C4-2B (cell line): ENCODE measurements around the gene NPM1.

Experiments used
- CTCF ChIP-seq: fragments of 450-650 bp; conservative IDR thresholded peaks from 2 replicates; pipeline ENCODE4 v1.5.1; 2017; ENCODE audit warnings: mild to moderate bottlenecking
- ZFX ChIP-seq: fragments of 450-650 bp; IDR thresholded peaks from 2 replicates; pipeline ENCODE4 v1.6.1; 2017

GRCh38 chr5:171457208-171457981 is 69.7 kb downstream of the NPM1 start:
- TF ChIP-seq CTCF (no peak), ZFX (no peak)
